Measurements from ENCODE around the gene DUSP28. TPM values are rescaled to one million over a fixed set of nuclear protein-coding genes. Genes with fewer than 3 reads are reported as not detected.

DUSP28 gene
- total and polyA plus RNA-seq, 2 of the 13 experiments (the other 11 are each of a cell fraction or from before 2014, with no cell fraction given), result 5.2 to 8.6 TPM

DNA sequence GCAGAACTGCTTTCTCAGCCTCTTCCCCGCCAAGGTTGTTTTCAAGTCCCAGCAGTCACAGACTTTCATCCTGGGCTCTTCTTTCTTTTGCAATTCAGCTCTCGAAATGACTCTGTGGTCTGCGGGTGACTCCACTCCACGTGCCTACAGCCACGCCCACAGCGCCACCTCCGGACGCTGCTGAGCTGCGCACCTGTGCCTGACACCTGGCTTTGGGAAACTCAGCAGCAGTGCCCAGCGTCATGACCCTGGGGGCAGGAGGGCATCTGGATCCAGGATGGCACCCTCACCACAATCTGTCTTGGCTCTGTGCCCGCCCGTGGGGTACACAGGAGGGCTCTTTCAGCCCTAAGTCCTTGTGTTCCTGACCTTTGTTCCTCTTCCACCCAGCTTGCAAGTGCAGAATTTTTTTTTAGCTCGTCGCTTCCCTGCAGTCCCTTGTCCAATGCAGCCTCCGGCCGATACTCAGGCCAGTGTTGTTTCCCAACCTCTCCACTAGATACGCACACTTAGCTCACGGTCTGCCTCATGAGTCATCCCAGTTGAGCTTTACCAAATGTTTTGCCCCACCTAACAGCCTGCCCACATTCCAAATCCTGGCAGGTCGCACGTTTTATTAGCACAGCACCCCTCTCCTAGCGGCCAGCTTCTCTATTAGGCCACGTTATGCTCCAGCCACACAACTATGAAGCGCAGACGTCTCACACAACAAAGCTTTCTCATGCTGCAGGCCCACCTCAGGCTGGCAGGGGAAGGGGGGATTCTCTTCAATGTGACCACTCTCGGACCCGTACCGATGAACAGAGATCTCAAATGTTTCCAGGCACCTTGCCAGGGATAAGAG, 19.8 kb downstream of the DUSP28 start (continued):
- TF ChIP-seq ZBTB10 (CRISPR knock-in tag; IDR thresholded peaks at IDR 0.05; ENCODE audit: borderline replicate concordance) (no peak), ZSCAN29 (CRISPR knock-in tag; conservative IDR thresholded peaks at IDR 0.05) (peak; percentile 15; the same call in 1 of the 2 replicates), SOX6 (IDR thresholded peaks at IDR 0.05) (no peak), SOX6 (CRISPR knock-in tag; IDR thresholded peaks at IDR 0.05) (peak; percentile 80), TCF7 (IDR thresholded peaks at IDR 0.05; ENCODE audit: low read depth) (no peak), ZNF569 (CRISPR knock-in tag; IDR thresholded peaks at IDR 0.05; ENCODE audit: borderline replicate concordance) (no peak), KLF16 (CRISPR knock-in tag; IDR thresholded peaks at IDR 0.05) (peak in 1 of 2 experiments; percentile 79; a peak in 2 of 4 replicates), MZF1 (CRISPR knock-in tag; IDR thresholded peaks at IDR 0.05; ENCODE audit: borderline replicate concordance) (no peak), NR1H2 (CRISPR knock-in tag; IDR thresholded peaks at IDR 0.05; ENCODE audit: borderline replicate concordance, low read depth) (no peak), SP5 (CRISPR knock-in tag; IDR thresholded peaks at IDR 0.05; ENCODE audit: borderline replicate concordance, low read depth) (peak; percentile 89), KAT2B (IDR thresholded peaks at IDR 0.05; ENCODE audit: borderline replicate concordance, low read depth, low read length) (no peak), ZBTB42 (CRISPR knock-in tag; IDR thresholded peaks at IDR 0.05) (no peak), ZBTB21 (CRISPR knock-in tag; IDR thresholded peaks at IDR 0.05) (no peak), ZMAT3 (CRISPR knock-in tag; conservative IDR thresholded peaks at IDR 0.05) (no peak), RFX1 (IDR thresholded peaks at IDR 0.05) (no peak)
- TF ChIP-seq, protein P1, sequence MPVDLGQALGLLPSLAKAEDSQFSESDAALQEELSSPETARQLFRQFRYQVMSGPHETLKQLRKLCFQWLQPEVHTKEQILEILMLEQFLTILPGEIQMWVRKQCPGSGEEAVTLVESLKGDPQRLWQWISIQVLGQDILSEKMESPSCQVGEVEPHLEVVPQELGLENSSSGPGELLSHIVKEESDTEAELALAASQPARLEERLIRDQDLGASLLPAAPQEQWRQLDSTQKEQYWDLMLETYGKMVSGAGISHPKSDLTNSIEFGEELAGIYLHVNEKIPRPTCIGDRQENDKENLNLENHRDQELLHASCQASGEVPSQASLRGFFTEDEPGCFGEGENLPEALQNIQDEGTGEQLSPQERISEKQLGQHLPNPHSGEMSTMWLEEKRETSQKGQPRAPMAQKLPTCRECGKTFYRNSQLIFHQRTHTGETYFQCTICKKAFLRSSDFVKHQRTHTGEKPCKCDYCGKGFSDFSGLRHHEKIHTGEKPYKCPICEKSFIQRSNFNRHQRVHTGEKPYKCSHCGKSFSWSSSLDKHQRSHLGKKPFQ (CRISPR knock-in tag; IDR thresholded peaks at IDR 0.05; ENCODE audit: insufficient replicate concordance), result no peak
- TF ChIP-seq, protein P2, sequence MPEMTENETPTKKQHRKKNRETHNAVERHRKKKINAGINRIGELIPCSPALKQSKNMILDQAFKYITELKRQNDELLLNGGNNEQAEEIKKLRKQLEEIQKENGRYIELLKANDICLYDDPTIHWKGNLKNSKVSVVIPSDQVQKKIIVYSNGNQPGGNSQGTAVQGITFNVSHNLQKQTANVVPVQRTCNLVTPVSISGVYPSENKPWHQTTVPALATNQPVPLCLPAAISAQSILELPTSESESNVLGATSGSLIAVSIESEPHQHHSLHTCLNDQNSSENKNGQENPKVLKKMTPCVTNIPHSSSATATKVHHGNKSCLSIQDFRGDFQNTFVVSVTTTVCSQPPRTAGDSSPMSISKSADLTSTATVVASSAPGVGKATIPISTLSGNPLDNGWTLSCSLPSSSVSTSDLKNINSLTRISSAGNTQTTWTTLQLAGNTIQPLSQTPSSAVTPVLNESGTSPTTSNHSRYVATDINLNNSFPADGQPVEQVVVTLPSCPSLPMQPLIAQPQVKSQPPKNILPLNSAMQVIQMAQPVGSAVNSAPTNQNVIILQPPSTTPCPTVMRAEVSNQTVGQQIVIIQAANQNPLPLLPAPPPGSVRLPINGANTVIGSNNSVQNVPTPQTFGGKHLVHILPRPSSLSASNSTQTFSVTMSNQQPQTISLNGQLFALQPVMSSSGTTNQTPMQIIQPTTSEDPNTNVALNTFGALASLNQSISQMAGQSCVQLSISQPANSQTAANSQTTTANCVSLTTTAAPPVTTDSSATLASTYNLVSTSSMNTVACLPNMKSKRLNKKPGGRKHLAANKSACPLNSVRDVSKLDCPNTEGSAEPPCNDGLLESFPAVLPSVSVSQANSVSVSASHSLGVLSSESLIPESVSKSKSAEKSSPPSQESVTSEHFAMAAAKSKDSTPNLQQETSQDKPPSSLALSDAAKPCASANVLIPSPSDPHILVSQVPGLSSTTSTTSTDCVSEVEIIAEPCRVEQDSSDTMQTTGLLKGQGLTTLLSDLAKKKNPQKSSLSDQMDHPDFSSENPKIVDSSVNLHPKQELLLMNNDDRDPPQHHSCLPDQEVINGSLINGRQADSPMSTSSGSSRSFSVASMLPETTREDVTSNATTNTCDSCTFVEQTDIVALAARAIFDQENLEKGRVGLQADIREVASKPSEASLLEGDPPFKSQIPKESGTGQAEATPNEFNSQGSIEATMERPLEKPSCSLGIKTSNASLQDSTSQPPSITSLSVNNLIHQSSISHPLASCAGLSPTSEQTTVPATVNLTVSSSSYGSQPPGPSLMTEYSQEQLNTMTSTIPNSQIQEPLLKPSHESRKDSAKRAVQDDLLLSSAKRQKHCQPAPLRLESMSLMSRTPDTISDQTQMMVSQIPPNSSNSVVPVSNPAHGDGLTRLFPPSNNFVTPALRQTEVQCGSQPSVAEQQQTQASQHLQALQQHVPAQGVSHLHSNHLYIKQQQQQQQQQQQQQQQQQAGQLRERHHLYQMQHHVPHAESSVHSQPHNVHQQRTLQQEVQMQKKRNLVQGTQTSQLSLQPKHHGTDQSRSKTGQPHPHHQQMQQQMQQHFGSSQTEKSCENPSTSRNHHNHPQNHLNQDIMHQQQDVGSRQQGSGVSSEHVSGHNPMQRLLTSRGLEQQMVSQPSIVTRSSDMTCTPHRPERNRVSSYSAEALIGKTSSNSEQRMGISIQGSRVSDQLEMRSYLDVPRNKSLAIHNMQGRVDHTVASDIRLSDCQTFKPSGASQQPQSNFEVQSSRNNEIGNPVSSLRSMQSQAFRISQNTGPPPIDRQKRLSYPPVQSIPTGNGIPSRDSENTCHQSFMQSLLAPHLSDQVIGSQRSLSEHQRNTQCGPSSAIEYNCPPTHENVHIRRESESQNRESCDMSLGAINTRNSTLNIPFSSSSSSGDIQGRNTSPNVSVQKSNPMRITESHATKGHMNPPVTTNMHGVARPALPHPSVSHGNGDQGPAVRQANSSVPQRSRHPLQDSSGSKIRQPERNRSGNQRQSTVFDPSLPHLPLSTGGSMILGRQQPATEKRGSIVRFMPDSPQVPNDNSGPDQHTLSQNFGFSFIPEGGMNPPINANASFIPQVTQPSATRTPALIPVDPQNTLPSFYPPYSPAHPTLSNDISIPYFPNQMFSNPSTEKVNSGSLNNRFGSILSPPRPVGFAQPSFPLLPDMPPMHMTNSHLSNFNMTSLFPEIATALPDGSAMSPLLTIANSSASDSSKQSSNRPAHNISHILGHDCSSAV (CRISPR knock-in tag; IDR thresholded peaks at IDR 0.05; ENCODE audit: borderline replicate concordance), result no peak
